ENCODE results near the gene NRIP3. TPM values are rescaled to one million over a fixed set of nuclear protein-coding genes. Genes with fewer than 3 reads are reported as not detected.

Gene NRIP3
- total RNA-seq, 4 donors from 2014 or later = 0.29 to 6.8 (median 3.8) TPM

- Histone ChIP-seq H3K4me1 (no peaks in the 10 kb centered on the region), H3K27ac (no peak overlapping the region), H3K9me3 (no peaks in the 10 kb centered on the region), H3K4me3 (no peak overlapping the region), H3K27me3 (no peaks in the 10 kb centered on the region), H3K36me3 (no peaks in the 10 kb centered on the region)
- no peak for DNase-seq
- intact Hi-C loops (cut with DNase I; ENCODE audit: low total_unique reads) = no loop called here
- no peak for TF ChIP-seq CTCF (IDR thresholded peaks at IDR 0.05)
- TF ChIP-seq POLR2A (IDR thresholded peaks at IDR 0.05) = no peak
Measured at GRCh38 chr11:8971196-8971923, 32.4 kb downstream of the NRIP3 start.

GRCh38 chr11:8967184-8967583 lies 36.6 kb downstream of the NRIP3 start:
- intact Hi-C loops (cut with DNase I; ENCODE audit: low total_unique reads) = no loop called here
- H3K36me3 ChIP-seq = no peaks in the 10 kb centered on the region
- no peaks in the 10 kb centered on the region for H3K27me3 ChIP-seq
- TF ChIP-seq POLR2A (IDR thresholded peaks at IDR 0.05) = no peak
- no peak for TF ChIP-seq CTCF (IDR thresholded peaks at IDR 0.05)
- DNase-seq = no peak
- H3K9me3 ChIP-seq = no peaks in the 10 kb centered on the region
- H3K4me1 ChIP-seq = peaks cover 0 to 6% of the 10 kb centered on the region in 2 donors
- no peak overlapping the region for H3K27ac ChIP-seq
- no peak overlapping the region for H3K4me3 ChIP-seq

- Histone ChIP-seq H3K4me3 (peak within 1 kb of the TSS; percentile 86 to 93), H3K27me3 (no peaks in the 10 kb centered on the region), H3K36me3 (no peaks in the 10 kb centered on the region), H3K9me3 (no peaks in the 10 kb centered on the region), H3K27ac (peak within 1 kb of the TSS; percentile 91 to 93), H3K4me1 (peaks cover 0 to 6% of the 10 kb centered on the region in 2 donors)
- DNase-seq = peak; percentile 85 to 88
- intact Hi-C loops (cut with DNase I; ENCODE audit: low total_unique reads) = no loop called here
- TF ChIP-seq CTCF (IDR thresholded peaks at IDR 0.05) = peak in 1 of 4 experiments; percentile 7
- peak; percentile 72 to 88 for TF ChIP-seq POLR2A (IDR thresholded peaks at IDR 0.05)
Measured at GRCh38 chr11:8964324-8965320, 39.2 kb downstream of the NRIP3 start, which contains the start of gene TMEM9B. Gene TMEM9B, minus strand, starts transcription at chr11:8964442. Its CDS starts 129 bp downstream, at chr11:8964313.

- Histone ChIP-seq H3K36me3 (no peaks in the 10 kb centered on the region), H3K4me1 (peaks cover 0 to 6% of the 10 kb centered on the region in 2 donors), H3K27ac (peak overlapping the region; percentile 91 to 93), H3K4me3 (peak overlapping the region; percentile 86 to 93), H3K27me3 (no peaks in the 10 kb centered on the region), H3K9me3 (no peaks in the 10 kb centered on the region)
- no peak for TF ChIP-seq CTCF (IDR thresholded peaks at IDR 0.05)
- intact Hi-C loops (cut with DNase I; ENCODE audit: low total_unique reads) = no loop called here
- peak in 1 of 2 donors; percentile 71 for DNase-seq
Measured at GRCh38 chr11:8963569-8964323, 40.1 kb downstream of the NRIP3 start.

Measured in uterus (tissue), 4 donors.